SK-MEL-5 (cell line): ENCODE measurements around the gene A2ML1. TPM values are rescaled to one million over a fixed set of nuclear protein-coding genes. Genes with fewer than 3 reads are reported as not detected.
"Not testable (repeated sequence)": the region's sequence is repeated elsewhere in the genome, so short reads cannot be mapped to it uniquely, and the experiment has no call there.

ENCODE experiments used
- DNase-seq: peaks from one replicate; pipeline ENCODE4 v3.0.0-alpha.2; 2016; ENCODE audit warnings: low read depth, low spot score
- in situ Hi-C: cut with HindIII; loops from 2 replicates; pipeline ENCODE4 v1.10.0; 2016; ENCODE audit warnings: low sequenced_read_pairs, high pct_unique_total_duplicates, low pct_unique_long_range_greater_than_20kb
- polyA plus RNA-seq, 2 experiments: library from polyadenylated mRNA; depleted of rRNA; stranded (reverse); fragments of >200 nt; gene quantifications; 2 replicates each; pipeline ENCODE4 v1.2.3, GENCODE V29; 2015
- total RNA-seq: library from RNA; depleted of rRNA; stranded (reverse); fragments of >200 nt; shearing (Covaris generic); gene quantifications from 2 replicates; pipeline ENCODE4 v1.2.3, GENCODE V29; 2014; rRNA removed

A2ML1 gene
- 0.32 TPM in 2 replicates for total RNA-seq
- polyA plus RNA-seq (2015; cell fraction: cytosol; rRNA removed): 0.12 and 0.16 TPM in 2 replicates
- polyA plus RNA-seq (2015; cell fraction: nucleus; rRNA removed): 0.39 and 1.1 TPM in 2 replicates

GRCh38 chr12:8822298-8822697, at the start of gene A2ML1:
Gene A2ML1 (plus strand): TSS chr12:8822621. CDS start chr12:8822652, 31 bp downstream.
- DNase-seq: no peak
- in situ Hi-C loops: no loop called here

GRCh38 chr12:8773461-8773860, 49.0 kb upstream of the A2ML1 start:
- in situ Hi-C loops: no loop called here
- DNase-seq: no peak

GRCh38 chr12:8779281-8779680, 43.1 kb upstream of the A2ML1 start:
- in situ Hi-C loops: no loop called here
- no peak for DNase-seq

- peak; percentile 32 for DNase-seq
- in situ Hi-C loops: no loop called here
Measured at GRCh38 chr12:8779862-8780261, 42.6 kb upstream of the A2ML1 start.

GRCh38 chr12:8780389-8780788, 42.0 kb upstream of the A2ML1 start:
- in situ Hi-C loops: no loop called here
- peak; percentile 72 for DNase-seq

- no peak for DNase-seq
- in situ Hi-C loops: no loop called here
Measured at GRCh38 chr12:8781381-8782127, 40.9 kb upstream of the A2ML1 start.

- DNase-seq: peak; percentile 55
- in situ Hi-C loops: no loop called here
Measured at GRCh38 chr12:8784290-8784888, 38.0 kb upstream of the A2ML1 start.

GRCh38 chr12:8785499-8785898, 36.9 kb upstream of the A2ML1 start:
- DNase-seq: no peak
- in situ Hi-C loops: no loop called here

- DNase-seq, in situ Hi-C loops: not testable (repeated sequence)
Measured at GRCh38 chr12:8787206-8787605, 35.2 kb upstream of the A2ML1 start.

- DNase-seq, in situ Hi-C loops: not testable (repeated sequence)
Measured at GRCh38 chr12:8788706-8789105, 33.7 kb upstream of the A2ML1 start.

- in situ Hi-C loops, DNase-seq: not testable (repeated sequence)
Measured at GRCh38 chr12:8789341-8790013, 32.9 kb upstream of the A2ML1 start.

GRCh38 chr12:8793226-8793625, 29.2 kb upstream of the A2ML1 start:
- DNase-seq, in situ Hi-C loops: not testable (repeated sequence)

GRCh38 chr12:8794611-8795010, 27.8 kb upstream of the A2ML1 start:
- DNase-seq, in situ Hi-C loops: not testable (repeated sequence)

- no peak for DNase-seq
- in situ Hi-C loops: no loop called here
Measured at GRCh38 chr12:8796831-8797626, 25.4 kb upstream of the A2ML1 start.

- in situ Hi-C loops, DNase-seq: not testable (repeated sequence)
Measured at GRCh38 chr12:8801213-8801612, 21.2 kb upstream of the A2ML1 start.

GRCh38 chr12:8804833-8805232, 17.6 kb upstream of the A2ML1 start:
- in situ Hi-C loops, DNase-seq: not testable (repeated sequence)

- in situ Hi-C loops, DNase-seq: not testable (repeated sequence)
Measured at GRCh38 chr12:8805487-8805886, 16.9 kb upstream of the A2ML1 start.

- in situ Hi-C loops, DNase-seq: not testable (repeated sequence)
Measured at GRCh38 chr12:8807084-8807483, 15.3 kb upstream of the A2ML1 start.
